Chondrocyte (in vitro differentiated cells): ENCODE results near the gene STIM2. TPM values are rescaled to one million over a fixed set of nuclear protein-coding genes. Genes with fewer than 3 reads are reported as not detected.
A peak's percentile ranks its signal among the peaks of the same experiment; 100 is the strongest.

ENCODE experiments used
- DNase-seq: peaks from one replicate; pipeline ENCODE4 v3.0.0; 2021; ENCODE audit warnings: mixed read lengths, low spot score
- H3K27ac Mint-ChIP-seq: one replicate; pipeline ENCODE4 v1.8.0; 2021; ENCODE audit warnings: mild to moderate bottlenecking, moderate library complexity, mixed read lengths; ENCODE audit not compliant: unreplicated experiment
- H3K27me3 Mint-ChIP-seq: 2 replicates; pipeline ENCODE4 v1.8.0; 2021; ENCODE audit warnings: low read depth, mixed read lengths
- H3K36me3 Mint-ChIP-seq: 2 replicates; pipeline ENCODE4 v1.8.0; 2021; ENCODE audit warnings: low read depth, mixed read lengths
- H3K4me1 Mint-ChIP-seq: 2 replicates; pipeline ENCODE4 v1.8.0; 2021; ENCODE audit warnings: low read depth, mild to moderate bottlenecking, mixed read lengths
- H3K4me3 Mint-ChIP-seq: one replicate; pipeline ENCODE4 v1.8.0; 2021; ENCODE audit warnings: mild to moderate bottlenecking, moderate library complexity, mixed read lengths; ENCODE audit not compliant: unreplicated experiment
- H3K9me3 Mint-ChIP-seq: 2 replicates; pipeline ENCODE4 v1.8.0; 2021; ENCODE audit warnings: low read depth, mixed read lengths
- total RNA-seq: library from RNA; stranded (reverse); gene quantifications from 3 replicates; pipeline ENCODE4 v1.2.1, GENCODE V29; 2021
- TF ChIP-seq, protein P1 (sequence below): fragments of 200-600 bp; sonication (generic); IDR thresholded peaks from 2 replicates; pipeline ENCODE4 v1.5.0; 2021; ENCODE audit warnings: antibody characterized with exemption, mild to moderate bottlenecking, moderate library complexity

The STIM2 gene
- total RNA-seq, 1 donor from 2014 or later, result 13.5 TPM

DNA sequence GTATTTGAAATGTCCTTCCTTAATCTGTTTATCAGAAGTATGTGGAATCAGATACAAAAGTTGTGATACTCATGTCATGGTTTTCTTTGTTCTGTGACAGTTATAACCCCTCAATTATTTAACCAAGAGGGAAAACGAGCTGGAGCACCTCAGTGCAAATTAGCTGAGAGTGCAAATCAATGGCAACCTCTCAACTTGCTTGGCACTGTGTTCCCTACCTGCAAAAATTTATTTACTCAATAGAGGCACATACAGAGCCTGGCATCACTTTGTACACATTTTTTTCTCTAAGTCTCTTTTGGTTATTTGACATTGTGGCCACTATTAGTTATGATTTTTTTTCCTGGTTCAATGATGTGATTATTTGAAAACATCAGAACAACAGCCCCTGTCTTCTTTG lies 186.2 kb downstream of the STIM2 start:
- H3K4me1 Mint-ChIP-seq, result peaks cover 6% of the 10 kb centered on the region
- peaks cover 11% of the 10 kb centered on the region for H3K9me3 Mint-ChIP-seq
- H3K27ac Mint-ChIP-seq, result no peak overlapping the region
- H3K27me3 Mint-ChIP-seq, result peaks cover 63% of the 10 kb centered on the region
- TF ChIP-seq, protein P1, sequence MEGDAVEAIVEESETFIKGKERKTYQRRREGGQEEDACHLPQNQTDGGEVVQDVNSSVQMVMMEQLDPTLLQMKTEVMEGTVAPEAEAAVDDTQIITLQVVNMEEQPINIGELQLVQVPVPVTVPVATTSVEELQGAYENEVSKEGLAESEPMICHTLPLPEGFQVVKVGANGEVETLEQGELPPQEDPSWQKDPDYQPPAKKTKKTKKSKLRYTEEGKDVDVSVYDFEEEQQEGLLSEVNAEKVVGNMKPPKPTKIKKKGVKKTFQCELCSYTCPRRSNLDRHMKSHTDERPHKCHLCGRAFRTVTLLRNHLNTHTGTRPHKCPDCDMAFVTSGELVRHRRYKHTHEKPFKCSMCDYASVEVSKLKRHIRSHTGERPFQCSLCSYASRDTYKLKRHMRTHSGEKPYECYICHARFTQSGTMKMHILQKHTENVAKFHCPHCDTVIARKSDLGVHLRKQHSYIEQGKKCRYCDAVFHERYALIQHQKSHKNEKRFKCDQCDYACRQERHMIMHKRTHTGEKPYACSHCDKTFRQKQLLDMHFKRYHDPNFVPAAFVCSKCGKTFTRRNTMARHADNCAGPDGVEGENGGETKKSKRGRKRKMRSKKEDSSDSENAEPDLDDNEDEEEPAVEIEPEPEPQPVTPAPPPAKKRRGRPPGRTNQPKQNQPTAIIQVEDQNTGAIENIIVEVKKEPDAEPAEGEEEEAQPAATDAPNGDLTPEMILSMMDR, result no peak
- peaks cover 2% of the 10 kb centered on the region for H3K36me3 Mint-ChIP-seq
- no peak for DNase-seq
- no peak overlapping the region for H3K4me3 Mint-ChIP-seq

DNA sequence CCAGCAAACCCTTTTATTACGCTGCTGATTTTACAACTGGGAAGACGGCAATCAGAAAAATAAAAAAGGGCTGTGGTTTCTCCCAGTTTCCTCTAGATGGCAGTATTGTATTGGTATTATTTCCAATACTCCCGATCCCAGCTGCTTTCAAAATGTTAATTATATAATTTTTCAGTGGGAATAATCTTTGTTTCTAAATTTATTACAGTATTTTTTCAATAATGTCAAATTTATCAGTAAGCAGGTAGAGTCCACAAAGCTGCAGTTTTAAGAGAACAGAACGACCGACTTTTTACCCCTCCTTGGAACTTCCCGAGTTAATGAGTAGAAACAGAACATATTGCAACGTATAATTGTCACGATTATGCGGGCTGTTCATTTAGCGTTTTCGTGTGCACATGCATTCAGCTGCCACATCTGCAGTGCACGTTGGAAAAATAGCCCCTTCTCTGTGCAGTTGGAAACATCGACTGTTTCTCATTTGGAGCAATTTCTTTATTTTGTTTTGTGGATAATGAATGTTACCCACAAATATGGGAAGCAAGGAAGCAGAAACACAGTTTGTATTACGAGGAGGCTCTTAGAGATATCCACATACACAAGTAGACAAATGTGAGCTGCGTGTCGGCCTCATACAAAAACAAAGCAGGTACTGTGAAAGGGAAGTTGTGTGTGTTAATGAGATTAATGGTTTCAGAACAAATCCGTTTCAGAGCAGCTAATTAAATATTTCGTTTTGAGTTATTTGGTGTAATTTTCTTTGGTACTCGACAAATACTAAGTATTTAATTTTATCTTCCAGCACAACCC lies 188.0 kb downstream of the STIM2 start:
- Mint-ChIP-seq H3K27ac (no peak overlapping the region), H3K36me3 (peaks cover 2% of the 10 kb centered on the region), H3K4me1 (peaks cover 6% of the 10 kb centered on the region), H3K4me3 (peak overlapping the region; percentile 31), H3K9me3 (peaks cover 10% of the 10 kb centered on the region), H3K27me3 (peaks cover 64% of the 10 kb centered on the region)
- no peak for DNase-seq
- TF ChIP-seq, protein P1, result peak; percentile 94

DNA sequence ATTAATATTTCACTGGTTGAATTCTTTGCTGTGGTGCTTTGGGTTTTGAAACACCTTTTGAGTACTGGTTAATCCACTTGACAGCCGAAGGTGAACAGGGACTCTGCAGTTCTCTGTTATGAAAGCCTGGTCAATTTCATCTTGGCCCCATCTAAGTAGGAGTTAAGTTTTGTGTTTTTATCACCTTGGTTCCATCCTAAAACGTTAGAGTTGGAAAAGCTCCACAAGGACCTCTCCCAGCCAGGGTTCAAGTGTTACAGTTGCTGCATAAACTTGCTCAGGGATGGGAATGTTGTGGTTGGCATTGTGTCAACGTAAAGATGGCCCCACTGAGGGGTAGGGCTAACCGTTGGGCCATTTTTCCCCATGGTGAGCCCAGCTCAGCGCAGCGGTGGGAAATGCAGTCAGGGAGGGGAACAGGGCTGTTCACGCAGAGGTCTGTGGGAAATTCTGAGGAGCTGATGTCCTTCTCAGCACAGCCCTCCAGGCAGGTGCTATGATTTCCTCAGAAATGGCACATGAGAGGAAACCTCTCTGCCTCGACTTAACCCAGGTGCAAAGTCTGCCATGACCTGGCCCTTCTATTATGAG lies 188.7 kb downstream of the STIM2 start:
- TF ChIP-seq, protein P1, result no peak
- H3K4me1 Mint-ChIP-seq, result peaks cover 6% of the 10 kb centered on the region
- H3K27me3 Mint-ChIP-seq, result peaks cover 65% of the 10 kb centered on the region
- no peak for DNase-seq
- H3K4me3 Mint-ChIP-seq, result no peak overlapping the region
- no peaks in the 10 kb centered on the region for H3K36me3 Mint-ChIP-seq
- H3K27ac Mint-ChIP-seq, result no peak overlapping the region
- peaks cover 6% of the 10 kb centered on the region for H3K9me3 Mint-ChIP-seq

DNA sequence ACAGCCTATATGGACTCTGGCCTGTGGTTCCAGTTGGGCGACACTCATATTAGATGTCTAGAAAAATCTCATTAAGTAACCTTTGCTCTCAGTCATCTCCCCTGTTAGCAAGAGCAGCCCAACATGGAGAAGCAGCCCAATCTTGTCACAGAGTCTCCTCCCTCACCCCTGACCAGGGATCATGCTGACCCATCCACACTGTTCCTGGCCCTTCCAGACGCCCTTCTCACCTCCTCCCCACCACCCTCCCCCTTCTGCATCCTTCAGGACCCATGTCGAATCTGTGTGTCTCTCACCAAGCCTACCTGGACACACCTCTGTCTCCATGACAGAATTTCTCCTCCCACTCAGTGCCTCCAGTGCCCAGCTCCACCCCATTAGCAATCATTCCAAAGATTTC lies 190.1 kb downstream of the STIM2 start:
- Mint-ChIP-seq H3K9me3 (no peaks in the 10 kb centered on the region), H3K4me1 (peaks cover 6% of the 10 kb centered on the region), H3K27me3 (peaks cover 65% of the 10 kb centered on the region), H3K27ac (no peak overlapping the region), H3K4me3 (no peak overlapping the region), H3K36me3 (no peaks in the 10 kb centered on the region)
- no peak for DNase-seq
- TF ChIP-seq, protein P1, result no peak

DNA sequence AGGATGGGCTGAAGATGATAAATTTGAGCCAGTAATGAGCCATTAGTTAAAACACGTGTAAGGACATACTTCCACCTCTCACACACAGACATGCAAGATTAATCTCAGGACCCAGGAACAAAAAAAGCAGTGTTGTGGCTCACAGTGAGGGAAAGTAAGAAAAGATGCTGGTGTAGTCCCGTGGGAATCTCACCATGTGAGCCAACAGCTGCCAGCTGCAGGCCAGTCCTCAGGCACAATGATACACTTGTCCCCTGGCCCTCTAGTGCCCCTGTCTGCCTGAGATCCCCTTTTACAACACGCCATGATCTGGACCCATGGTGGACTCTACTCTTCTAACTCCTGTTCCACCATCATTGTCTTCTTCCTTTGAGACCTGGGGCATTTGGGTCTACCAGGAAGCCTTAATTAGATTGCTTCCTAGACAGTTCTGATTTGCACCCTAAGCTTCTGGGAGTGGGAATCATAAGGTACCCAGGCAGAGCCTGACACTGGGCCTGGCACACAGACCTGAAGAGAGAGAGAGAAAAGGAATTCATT lies 194.7 kb downstream of the STIM2 start:
- TF ChIP-seq, protein P1, result no peak
- no peaks in the 10 kb centered on the region for H3K36me3 Mint-ChIP-seq
- peaks cover 35% of the 10 kb centered on the region for H3K27me3 Mint-ChIP-seq
- DNase-seq, result no peak
- no peaks in the 10 kb centered on the region for H3K9me3 Mint-ChIP-seq
- H3K4me3 Mint-ChIP-seq, result no peak overlapping the region
- H3K27ac Mint-ChIP-seq, result no peak overlapping the region
- H3K4me1 Mint-ChIP-seq, result no peaks in the 10 kb centered on the region
